ENCODE data around the gene SLC16A3. TPM values are rescaled to one million over a fixed set of nuclear protein-coding genes. Genes with fewer than 3 reads are reported as not detected.

SLC16A3 gene
- total and polyA plus RNA-seq, 2 donors (not counting 1 experiment from before 2014, with no cell fraction given), result 14.9 to 65.7 TPM

- H3K27me3 ChIP-seq (replicated peaks in 1 of 4; ENCODE audit: control extremely low read depth in 1 of 4, control insufficient read depth in 3 of 4, insufficient read depth in 4 of 4, low read length in 3 of 4), result no peaks in the 10 kb centered on the region
- H3K27ac ChIP-seq (ENCODE audit: low read length in 2 of 2), result no peak overlapping the region
- peaks cover 0 to 4% (median 0%) of the 10 kb centered on the region in 3 donors for H3K9me3 ChIP-seq (ENCODE audit: control extremely low read depth in 1 of 3, control insufficient read depth in 2 of 3, insufficient read depth in 1 of 3, low read length in 2 of 3)
- H3K4me3 ChIP-seq (ENCODE audit: control extremely low read depth in 1 of 5, extremely low read depth in 1 of 5, insufficient read depth in 1 of 5, low read depth in 2 of 5, low read length in 4 of 5), result no peak overlapping the region
- TF ChIP-seq CTCF (IDR thresholded peaks at IDR 0.05) (no peak), EZH2 (IDR thresholded peaks at IDR 0.05; ENCODE audit: borderline replicate concordance, insufficient read depth, low read depth, low read length, poor library complexity, severe bottlenecking) (no peak)
- intact Hi-C loops (cut with micrococcal nuclease), result no loop called here
- H3K36me3 ChIP-seq (replicated peaks in 1 of 2; ENCODE audit: control extremely low read depth in 1 of 2, control insufficient read depth in 1 of 2, extremely low read depth in 1 of 2, insufficient read depth in 2 of 2, low read length in 1 of 2), result peaks cover 0 to 37% of the 10 kb centered on the region in 2 experiments
- H2AFZ ChIP-seq (ENCODE audit: insufficient read depth, low read depth, low read length, poor library complexity, severe bottlenecking), result no peak overlapping the region
- peaks cover 14 to 44% of the 10 kb centered on the region in 2 donors for H3K4me1 ChIP-seq (ENCODE audit: control insufficient read depth in 2 of 2, insufficient read depth in 2 of 2, low read length in 2 of 2)
- peaks cover 41% of the 10 kb centered on the region for H3K79me2 ChIP-seq (ENCODE audit: control insufficient read depth, insufficient read depth, low read length)
- peak overlapping the region; percentile 1 for H3K4me2 ChIP-seq (replicated peaks; ENCODE audit: low read depth, low read length, poor library complexity, severe bottlenecking)
- H3K9me3 Mint-ChIP-seq (ENCODE audit: insufficient read depth), result no peaks in the 10 kb centered on the region
- H3K4me1 Mint-ChIP-seq, result peaks cover 45% of the 10 kb centered on the region
- peaks cover 97% of the 10 kb centered on the region for H4K20me1 ChIP-seq (ENCODE audit: control insufficient read depth, insufficient read depth, low read length, poor library complexity, severe bottlenecking)
- no peak for DNase-seq
- POLR2A ChIA-PET, result no interaction called here
- H3K27me3 Mint-ChIP-seq, result no peaks in the 10 kb centered on the region
- WGBS (ENCODE audit: insufficient coverage), result 92% methylated on average over 22 of the region's 22 CpGs
- H3K27ac Mint-ChIP-seq, result no peak overlapping the region
- CTCF ChIA-PET, result interaction anchor here (0.8 to 0.9 kb wide), 2 partner anchors 34 to 86 kb away, joined by 3 read pairs; no protein-coding TSS in a partner anchor
- no peak for ATAC-seq (ENCODE audit: low read depth)
- no peak overlapping the region for H3K9ac ChIP-seq (ENCODE audit: low read length)
- no peak overlapping the region for H3K4me3 Mint-ChIP-seq
These were observed 11.2 kb downstream of the SLC16A3 start for GRCh38 chr17:82239926-82240505.

- peak overlapping the region in 1 of 2 donors; percentile 62 for H3K27ac ChIP-seq (ENCODE audit: low read length in 2 of 2)
- H3K4me3 ChIP-seq (ENCODE audit: control extremely low read depth in 1 of 5, extremely low read depth in 1 of 5, insufficient read depth in 1 of 5, low read depth in 2 of 5, low read length in 4 of 5), result no peak overlapping the region
- H3K9me3 ChIP-seq (ENCODE audit: control extremely low read depth in 1 of 3, control insufficient read depth in 2 of 3, insufficient read depth in 1 of 3, low read length in 2 of 3), result peaks cover 0 to 4% (median 0%) of the 10 kb centered on the region in 3 donors
- ChIA-PET CTCF (interaction anchor here (0.5 to 4.1 kb wide), 5 partner anchors 15 to 86 kb away, joined by 3 to 24 read pairs (median 12); no protein-coding TSS in a partner anchor), POLR2A (interaction anchor here (0.5 to 1.7 kb wide), 2 partner anchors 51 to 214 kb away, joined by 3 read pairs; no protein-coding TSS in a partner anchor)
- ATAC-seq (ENCODE audit: low read depth) (no peak), DNase-seq (no peak)
- no peaks in the 10 kb centered on the region for H3K9me3 Mint-ChIP-seq (ENCODE audit: insufficient read depth)
- no peak for TF ChIP-seq EZH2 (IDR thresholded peaks at IDR 0.05; ENCODE audit: borderline replicate concordance, insufficient read depth, low read depth, low read length, poor library complexity, severe bottlenecking)
- no peak for TF ChIP-seq CTCF (IDR thresholded peaks at IDR 0.05)
- H3K27me3 ChIP-seq (replicated peaks in 1 of 4; ENCODE audit: control extremely low read depth in 1 of 4, control insufficient read depth in 3 of 4, insufficient read depth in 4 of 4, low read length in 3 of 4), result no peaks in the 10 kb centered on the region
- H3K79me2 ChIP-seq (ENCODE audit: control insufficient read depth, insufficient read depth, low read length), result peaks cover 47% of the 10 kb centered on the region
- WGBS (ENCODE audit: insufficient coverage), result 80% methylated on average over 18 of the region's 20 CpGs
- H3K27me3 Mint-ChIP-seq, result no peaks in the 10 kb centered on the region
- peaks cover 97% of the 10 kb centered on the region for H4K20me1 ChIP-seq (ENCODE audit: control insufficient read depth, insufficient read depth, low read length, poor library complexity, severe bottlenecking)
- H3K4me1 ChIP-seq (ENCODE audit: control insufficient read depth in 2 of 2, insufficient read depth in 2 of 2, low read length in 2 of 2), result peaks cover 14 to 43% of the 10 kb centered on the region in 2 donors
- H3K27ac Mint-ChIP-seq, result peak overlapping the region; percentile 77
- H3K36me3 ChIP-seq (replicated peaks in 1 of 2; ENCODE audit: control extremely low read depth in 1 of 2, control insufficient read depth in 1 of 2, extremely low read depth in 1 of 2, insufficient read depth in 2 of 2, low read length in 1 of 2), result peaks cover 0 to 42% of the 10 kb centered on the region in 2 experiments
- H3K4me2 ChIP-seq (replicated peaks; ENCODE audit: low read depth, low read length, poor library complexity, severe bottlenecking), result no peak overlapping the region
- intact Hi-C loops (cut with micrococcal nuclease), result no loop called here
- no peak overlapping the region for H3K9ac ChIP-seq (ENCODE audit: low read length)
- peaks cover 47% of the 10 kb centered on the region for H3K4me1 Mint-ChIP-seq
- H2AFZ ChIP-seq (ENCODE audit: insufficient read depth, low read depth, low read length, poor library complexity, severe bottlenecking), result no peak overlapping the region
- no peak overlapping the region for H3K4me3 Mint-ChIP-seq
These were observed 11.8 kb downstream of the SLC16A3 start for GRCh38 chr17:82240506-82241182.

All from B cell (primary cell).